ENCODE data around the gene MYH8. TPM values are rescaled to one million over a fixed set of nuclear protein-coding genes. Genes with fewer than 3 reads are reported as not detected.

MYH8 gene
- total RNA-seq, 1 experiment from 2014 or later: not detected

DNA sequence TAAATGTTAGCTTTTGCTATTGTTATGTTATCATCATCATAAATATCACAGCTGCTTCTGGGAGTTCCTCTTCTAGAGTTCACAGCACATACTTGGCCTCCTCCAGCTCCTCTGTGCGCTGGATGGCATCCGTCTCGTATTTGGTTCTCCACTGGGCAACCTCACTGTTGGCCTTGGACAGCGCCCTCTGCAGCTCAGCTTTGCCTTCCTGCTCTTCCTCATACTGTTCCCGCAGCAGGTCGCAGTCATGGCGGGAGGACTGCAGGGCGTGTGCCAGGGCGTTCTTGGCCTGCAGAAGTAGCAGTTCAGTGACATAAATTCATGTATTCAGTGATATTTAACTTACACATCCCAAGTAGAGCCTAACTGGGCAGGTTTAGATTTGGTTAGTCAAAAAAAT is 23.4 kb downstream of the MYH8 start:
- no peak for TF ChIP-seq EZH2 (IDR thresholded peaks at IDR 0.05; ENCODE audit: borderline replicate concordance, low read depth, low read length, poor library complexity, severe bottlenecking)
- TF ChIP-seq, protein P1, sequence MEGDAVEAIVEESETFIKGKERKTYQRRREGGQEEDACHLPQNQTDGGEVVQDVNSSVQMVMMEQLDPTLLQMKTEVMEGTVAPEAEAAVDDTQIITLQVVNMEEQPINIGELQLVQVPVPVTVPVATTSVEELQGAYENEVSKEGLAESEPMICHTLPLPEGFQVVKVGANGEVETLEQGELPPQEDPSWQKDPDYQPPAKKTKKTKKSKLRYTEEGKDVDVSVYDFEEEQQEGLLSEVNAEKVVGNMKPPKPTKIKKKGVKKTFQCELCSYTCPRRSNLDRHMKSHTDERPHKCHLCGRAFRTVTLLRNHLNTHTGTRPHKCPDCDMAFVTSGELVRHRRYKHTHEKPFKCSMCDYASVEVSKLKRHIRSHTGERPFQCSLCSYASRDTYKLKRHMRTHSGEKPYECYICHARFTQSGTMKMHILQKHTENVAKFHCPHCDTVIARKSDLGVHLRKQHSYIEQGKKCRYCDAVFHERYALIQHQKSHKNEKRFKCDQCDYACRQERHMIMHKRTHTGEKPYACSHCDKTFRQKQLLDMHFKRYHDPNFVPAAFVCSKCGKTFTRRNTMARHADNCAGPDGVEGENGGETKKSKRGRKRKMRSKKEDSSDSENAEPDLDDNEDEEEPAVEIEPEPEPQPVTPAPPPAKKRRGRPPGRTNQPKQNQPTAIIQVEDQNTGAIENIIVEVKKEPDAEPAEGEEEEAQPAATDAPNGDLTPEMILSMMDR (conservative IDR thresholded peaks at IDR 0.05; ENCODE audit: low read depth, low read length): peak; percentile 38
- Histone ChIP-seq H3K27ac (ENCODE audit: low read depth, low read length, poor library complexity, severe bottlenecking) (no peak overlapping the region), H3K4me3 (ENCODE audit: low read depth, low read length, poor library complexity, severe bottlenecking) (no peak overlapping the region), H3K4me1 (ENCODE audit: insufficient read depth, low read length, poor library complexity, severe bottlenecking) (no peaks in the 10 kb centered on the region), H3K9me3 (ENCODE audit: low read depth, low read length, poor library complexity, severe bottlenecking) (no peaks in the 10 kb centered on the region), H3K36me3 (ENCODE audit: insufficient read depth, low read length, poor library complexity, severe bottlenecking) (no peaks in the 10 kb centered on the region), H3K27me3 (replicated peaks; ENCODE audit: insufficient read depth, low read depth, low read length, poor library complexity) (no peaks in the 10 kb centered on the region)
- CTCF ChIA-PET: no interaction called here
- no peak for DNase-seq (ENCODE audit: low spot score)
- intact Hi-C loops (cut with micrococcal nuclease; ENCODE audit: unreplicated experiment): no loop called here
- POLR2A ChIA-PET (ENCODE audit: low non-redundant PET): no interaction called here
- no TSS peak for BruUV-seq (replicated peaks)

GRCh38 chr17:10396524-10397163 is 25.1 kb downstream of the MYH8 start:
- BruUV-seq (replicated peaks): no TSS peak
- intact Hi-C loops (cut with micrococcal nuclease; ENCODE audit: unreplicated experiment): no loop called here
- H3K27ac ChIP-seq (ENCODE audit: low read depth, low read length, poor library complexity, severe bottlenecking): no peak overlapping the region
- H3K9me3 ChIP-seq (ENCODE audit: low read depth, low read length, poor library complexity, severe bottlenecking): no peaks in the 10 kb centered on the region
- no peak for DNase-seq (ENCODE audit: low spot score)
- no peaks in the 10 kb centered on the region for H3K36me3 ChIP-seq (ENCODE audit: insufficient read depth, low read length, poor library complexity, severe bottlenecking)
- POLR2A ChIA-PET (ENCODE audit: low non-redundant PET): no interaction called here
- no peaks in the 10 kb centered on the region for H3K4me1 ChIP-seq (ENCODE audit: insufficient read depth, low read length, poor library complexity, severe bottlenecking)
- CTCF ChIA-PET: no interaction called here
- H3K27me3 ChIP-seq (replicated peaks; ENCODE audit: insufficient read depth, low read depth, low read length, poor library complexity): no peaks in the 10 kb centered on the region
- TF ChIP-seq, protein P1 (conservative IDR thresholded peaks at IDR 0.05; ENCODE audit: low read depth, low read length): no peak
- TF ChIP-seq EZH2 (IDR thresholded peaks at IDR 0.05; ENCODE audit: borderline replicate concordance, low read depth, low read length, poor library complexity, severe bottlenecking): no peak
- no peak overlapping the region for H3K4me3 ChIP-seq (ENCODE audit: low read depth, low read length, poor library complexity, severe bottlenecking)

DNA sequence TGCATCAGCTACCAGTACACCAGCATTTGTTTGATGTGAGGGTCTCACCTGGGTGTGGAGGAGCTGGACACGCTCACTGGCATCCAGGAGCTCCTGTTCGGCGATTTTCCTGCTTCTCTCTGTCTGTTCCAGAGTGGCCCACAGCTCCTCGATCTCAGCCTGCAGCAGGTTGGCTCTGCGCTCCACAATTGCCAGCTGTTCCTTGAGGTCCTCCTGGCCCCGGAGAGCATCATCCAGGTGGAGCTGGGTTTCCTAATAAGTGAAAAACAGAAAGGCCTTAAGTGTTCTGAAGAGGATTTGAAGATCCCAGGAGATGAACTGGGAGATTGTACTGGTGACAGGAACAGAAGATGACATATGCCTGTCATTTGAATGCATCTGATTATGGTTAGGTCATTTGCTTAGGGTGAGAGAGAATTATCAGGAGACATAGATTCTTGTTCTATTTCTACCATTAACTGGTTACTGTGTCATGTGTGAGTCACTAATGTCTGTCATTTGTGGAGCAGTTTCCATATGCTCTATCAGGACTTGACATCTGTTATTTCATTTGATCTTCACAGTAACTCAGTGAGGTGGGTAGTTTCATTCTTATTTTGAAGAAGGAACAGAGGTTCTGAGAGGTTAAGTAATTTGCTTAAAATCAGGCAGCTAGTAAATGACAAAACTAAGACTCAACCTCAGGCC is 27.4 kb downstream of the MYH8 start:
- H3K9me3 ChIP-seq (ENCODE audit: low read depth, low read length, poor library complexity, severe bottlenecking): no peaks in the 10 kb centered on the region
- no TSS peak for BruUV-seq (replicated peaks)
- H3K4me1 ChIP-seq (ENCODE audit: insufficient read depth, low read length, poor library complexity, severe bottlenecking): no peaks in the 10 kb centered on the region
- no peak overlapping the region for H3K27ac ChIP-seq (ENCODE audit: low read depth, low read length, poor library complexity, severe bottlenecking)
- CTCF ChIA-PET: no interaction called here
- TF ChIP-seq, protein P1 (conservative IDR thresholded peaks at IDR 0.05; ENCODE audit: low read depth, low read length): no peak
- no peak for TF ChIP-seq EZH2 (IDR thresholded peaks at IDR 0.05; ENCODE audit: borderline replicate concordance, low read depth, low read length, poor library complexity, severe bottlenecking)
- H3K27me3 ChIP-seq (replicated peaks; ENCODE audit: insufficient read depth, low read depth, low read length, poor library complexity): no peaks in the 10 kb centered on the region
- DNase-seq (ENCODE audit: low spot score): no peak
- no peaks in the 10 kb centered on the region for H3K36me3 ChIP-seq (ENCODE audit: insufficient read depth, low read length, poor library complexity, severe bottlenecking)
- intact Hi-C loops (cut with micrococcal nuclease; ENCODE audit: unreplicated experiment): no loop called here
- no peak overlapping the region for H3K4me3 ChIP-seq (ENCODE audit: low read depth, low read length, poor library complexity, severe bottlenecking)
- POLR2A ChIA-PET (ENCODE audit: low non-redundant PET): no interaction called here
